Fibroblast of lung (primary cell): ENCODE data around the gene EBI3. TPM values are rescaled to one million over a fixed set of nuclear protein-coding genes. Genes with fewer than 3 reads are reported as not detected.

Experiments used
- DNase-seq, 2 donors: peaks; one replicate each; pipeline versions ENCODE4 v3.0.0 to v3.0.0-alpha.2; 2010; ENCODE audit warnings: low read depth in 2 of 2
- H2AFZ ChIP-seq: 2 replicates; pipeline ENCODE4 v1.5.1; 2012; ENCODE audit warnings: low read length, control low read depth, inconsistent platforms
- H3K27ac ChIP-seq: 2 replicates; pipeline ENCODE4 v1.5.1; 2011; ENCODE audit warnings: low read length, control low read depth; ENCODE audit not compliant: insufficient read depth
- H3K27me3 ChIP-seq: 2 replicates; pipeline ENCODE4 v1.5.1; 2011; ENCODE audit warnings: mild to moderate bottlenecking, low read length; ENCODE audit not compliant: control insufficient read depth, insufficient read depth
- H3K36me3 ChIP-seq: 2 replicates; pipeline ENCODE4 v1.5.1; 2011; ENCODE audit warnings: low read length; ENCODE audit not compliant: control insufficient read depth, insufficient read depth
- H3K4me1 ChIP-seq: 2 replicates; pipeline ENCODE4 v1.5.1; 2011; ENCODE audit warnings: low read length; ENCODE audit not compliant: control insufficient read depth, insufficient read depth; ENCODE audit errors: extremely low read depth
- H3K4me2 ChIP-seq: 2 replicates; pipeline ENCODE4 v1.5.1; 2011; ENCODE audit warnings: low read length, control low read depth; ENCODE audit not compliant: insufficient read depth; ENCODE audit errors: extremely low read depth
- H3K4me3 ChIP-seq, 4 experiments: fragments of 200-600 bp in 1 of 4; sonication (generic) in 1 of 4; replicated peaks in 1 of 4; 2 replicates each; pipeline ENCODE4 v1.5.1; 2011 to 2016; ENCODE audit warnings: low read length in 4 of 4, low read depth in 3 of 4, mild to moderate bottlenecking in 3 of 4, control low read depth in 2 of 4, inconsistent platforms in 1 of 4, mixed read lengths in 1 of 4; ENCODE audit not compliant: insufficient read depth in 1 of 4; ENCODE audit errors: control extremely low read depth in 1 of 4
- H3K79me2 ChIP-seq: 2 replicates; pipeline ENCODE4 v1.5.1; 2012; ENCODE audit warnings: mild to moderate bottlenecking, low read length, inconsistent platforms; ENCODE audit not compliant: control insufficient read depth, insufficient read depth
- H3K9ac ChIP-seq: 2 replicates; pipeline ENCODE4 v1.5.1; 2011; ENCODE audit warnings: mild to moderate bottlenecking, low read length, control low read depth; ENCODE audit not compliant: insufficient read depth
- H3K9me3 ChIP-seq: 2 replicates; pipeline ENCODE4 v1.5.1; 2012; ENCODE audit warnings: low read depth, low read length; ENCODE audit not compliant: control insufficient read depth, insufficient read depth
- H4K20me1 ChIP-seq: 2 replicates; pipeline ENCODE4 v1.5.1; 2011; ENCODE audit warnings: low read length; ENCODE audit not compliant: control insufficient read depth, insufficient read depth; ENCODE audit errors: extremely low read depth
- CTCF ChIP-seq, 2 donors: IDR thresholded peaks in 1 of 2; conservative IDR thresholded peaks in 1 of 2; 1 replicate in 1 of 2; 2 replicates in 1 of 2; pipeline ENCODE4 v1.5.1; 2011 to 2012; ENCODE audit warnings: low read length in 2 of 2, control low read depth in 1 of 2, inconsistent platforms in 1 of 2, low read depth in 1 of 2, mild to moderate bottlenecking in 1 of 2
- EZH2 ChIP-seq: IDR thresholded peaks from 2 replicates; pipeline ENCODE4 v1.5.1; 2012; ENCODE audit warnings: low read length, control low read depth, mild to moderate bottlenecking; ENCODE audit errors: missing control alignments
- polyA plus RNA-seq, 2 donors: library from polyadenylated mRNA; depleted of rRNA in 1 of 2; stranded (reverse) in 1 of 2; unstranded in 1 of 2; fragments of >200 nt; gene quantifications; 2 replicates each; pipeline ENCODE4 v1.2.1, GENCODE V29; 2011 to 2012; ENCODE audit warnings: missing spikeins in 1 of 2
- total RNA-seq: library from RNA; depleted of rRNA; stranded (reverse); fragments of >200 nt; gene quantifications from 2 replicates; pipeline ENCODE4 v1.2.1, GENCODE V29; 2014

Gene EBI3
- total and polyA plus RNA-seq, 2 donors (not counting 1 experiment from before 2014, with no cell fraction given): 0.14 TPM; not detected in 1

- no peak overlapping the region for H3K4me2 ChIP-seq
- H2AFZ ChIP-seq: no peak overlapping the region
- no peaks in the 10 kb centered on the region for H4K20me1 ChIP-seq
- H3K9ac ChIP-seq: no peak overlapping the region
- peaks cover 19% of the 10 kb centered on the region for H3K27me3 ChIP-seq
- no peak for TF ChIP-seq CTCF (conservative IDR thresholded peaks at IDR 0.05 in 1 of 2, IDR thresholded peaks at IDR 0.05 in 1 of 2; ENCODE audit: low read depth in 1 of 2, low read length in 2 of 2)
- no peaks in the 10 kb centered on the region for H3K9me3 ChIP-seq
- no peaks in the 10 kb centered on the region for H3K36me3 ChIP-seq
- no peak for DNase-seq
- H3K27ac ChIP-seq: no peak overlapping the region
- no peaks in the 10 kb centered on the region for H3K4me1 ChIP-seq
- H3K4me3 ChIP-seq: no peak overlapping the region
- no peaks in the 10 kb centered on the region for H3K79me2 ChIP-seq
Measured at GRCh38 chr19:4279267-4279529, 49.9 kb downstream of the EBI3 start.

DNA sequence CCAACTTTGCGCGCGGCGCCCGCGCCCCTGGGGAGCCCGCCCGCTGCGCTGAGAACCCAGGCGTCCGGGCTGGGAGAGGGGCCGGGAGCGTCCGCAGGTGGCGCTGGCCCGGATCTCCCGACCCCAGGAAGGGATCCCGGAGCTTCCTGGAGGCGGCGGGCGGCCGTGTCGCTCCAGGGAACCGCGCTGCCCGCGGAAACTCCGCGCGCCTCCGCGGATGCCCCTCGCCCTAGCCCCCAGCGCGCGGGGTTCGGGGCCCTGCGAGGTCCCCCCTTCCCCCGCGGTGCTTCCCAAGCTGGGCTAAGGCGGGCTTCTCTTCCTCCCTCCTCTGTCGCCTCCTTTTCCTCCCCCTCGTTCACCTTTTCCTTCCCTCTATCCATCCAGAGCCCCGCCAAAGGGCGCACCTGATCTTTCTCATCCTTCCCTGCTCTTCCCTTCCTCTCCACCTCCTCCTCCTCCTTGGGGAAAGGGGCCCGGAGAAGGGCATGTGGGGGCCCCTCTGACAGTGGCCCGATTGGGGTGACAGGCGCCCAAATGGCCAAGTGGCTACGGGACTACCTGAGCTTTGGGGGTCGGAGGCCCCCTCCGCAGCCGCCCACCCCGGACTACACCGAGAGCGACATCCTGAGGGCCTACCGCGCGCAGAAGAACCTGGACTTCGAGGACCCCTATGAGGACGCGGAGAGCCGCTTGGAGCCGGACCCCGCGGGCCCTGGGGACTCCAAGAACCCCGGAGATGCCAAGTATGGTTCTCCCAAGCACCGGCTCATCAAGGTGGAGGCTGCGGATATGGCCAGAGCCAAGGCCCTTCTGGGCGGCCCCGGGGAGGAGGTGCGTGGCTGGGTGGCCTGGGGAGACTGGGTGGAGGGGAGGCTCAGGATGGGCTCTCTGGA, 50.5 kb downstream of the EBI3 start:
- no peaks in the 10 kb centered on the region for H3K79me2 ChIP-seq
- H3K4me2 ChIP-seq: no peak overlapping the region
- no peaks in the 10 kb centered on the region for H3K36me3 ChIP-seq
- no peaks in the 10 kb centered on the region for H3K4me1 ChIP-seq
- no peak overlapping the region for H3K27ac ChIP-seq
- H4K20me1 ChIP-seq: no peaks in the 10 kb centered on the region
- no peak overlapping the region for H3K4me3 ChIP-seq
- peaks cover 19% of the 10 kb centered on the region for H3K27me3 ChIP-seq
- no peak overlapping the region for H3K9ac ChIP-seq
- H3K9me3 ChIP-seq: no peaks in the 10 kb centered on the region
- no peak for DNase-seq
- H2AFZ ChIP-seq: no peak overlapping the region
- TF ChIP-seq EZH2 (no peak), CTCF (conservative IDR thresholded peaks at IDR 0.05 in 1 of 2, IDR thresholded peaks at IDR 0.05 in 1 of 2; ENCODE audit: low read depth in 1 of 2, low read length in 2 of 2) (no peak)

DNA sequence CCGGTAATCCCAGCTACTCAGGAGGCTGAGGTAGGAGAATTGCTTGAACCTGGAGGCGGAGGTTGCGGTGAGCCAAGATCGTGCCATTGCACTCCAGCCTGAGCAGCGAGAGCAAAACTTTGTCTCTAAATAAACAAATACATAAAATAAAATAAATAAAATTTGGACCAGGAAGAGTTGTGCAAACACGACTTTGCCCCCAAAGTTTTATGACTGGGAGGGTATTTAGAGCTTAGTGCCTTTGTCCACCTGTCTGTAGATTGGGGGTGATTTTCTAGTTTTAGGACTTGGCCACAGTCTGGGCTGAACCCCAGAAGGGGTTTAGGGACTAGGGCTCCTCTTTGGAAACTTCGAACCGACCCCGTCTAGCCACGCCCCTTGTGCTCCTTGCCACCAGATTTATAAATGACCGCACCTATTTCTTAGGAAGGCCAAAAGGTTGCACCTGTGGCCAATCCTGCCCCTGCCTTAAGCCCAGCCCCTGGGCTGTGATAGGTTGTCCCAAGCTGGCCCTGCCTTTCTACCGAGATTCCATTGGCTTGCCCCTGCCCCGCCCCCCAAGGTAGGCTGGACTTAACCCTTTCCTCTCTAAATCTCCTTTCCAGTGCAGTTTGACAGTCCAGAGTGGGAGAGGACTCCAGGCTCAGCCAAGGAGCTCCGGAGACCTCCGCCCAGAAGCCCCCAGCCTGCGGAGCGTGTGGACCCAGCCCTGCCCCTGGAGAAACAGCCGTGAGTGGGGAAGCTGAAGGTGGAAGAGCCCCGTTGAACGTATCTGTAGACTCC, 55.0 kb downstream of the EBI3 start:
- Histone ChIP-seq H4K20me1 (no peaks in the 10 kb centered on the region), H3K4me2 (no peak overlapping the region), H3K4me1 (no peaks in the 10 kb centered on the region), H2AFZ (no peak overlapping the region), H3K27ac (no peak overlapping the region), H3K4me3 (no peak overlapping the region), H3K9me3 (no peaks in the 10 kb centered on the region), H3K27me3 (peaks cover 10% of the 10 kb centered on the region), H3K36me3 (no peaks in the 10 kb centered on the region), H3K9ac (no peak overlapping the region), H3K79me2 (no peaks in the 10 kb centered on the region)
- TF ChIP-seq CTCF (conservative IDR thresholded peaks at IDR 0.05 in 1 of 2, IDR thresholded peaks at IDR 0.05 in 1 of 2; ENCODE audit: low read depth in 1 of 2, low read length in 2 of 2) (no peak), EZH2 (no peak)
- DNase-seq: no peak
